PC-9 (cell line): ENCODE measurements around the gene COL16A1. TPM values are rescaled to one million over a fixed set of nuclear protein-coding genes. Genes with fewer than 3 reads are reported as not detected.

Source experiments
- BruUV-seq: library from RNA; stranded (reverse); fragments of 400-500 nt; replicated peaks from 2 replicates; lab custom pipeline; 2021; lab: Mats Ljungman, UMichigan
- CTCF ChIA-PET: fragments of 300-600 bp; sonication (Branson Sonifier 250); formaldehyde crosslinking; loops from one replicate; lab custom pipeline; 2022; ENCODE audit warnings: antibody characterized with exemption; lab: Charles Lee
- POLR2A ChIA-PET: fragments of 300-600 bp; sonication (Branson Sonifier 250); formaldehyde crosslinking; loops from one replicate; lab custom pipeline; 2022; ENCODE audit warnings: antibody characterized with exemption; ENCODE audit not compliant: unreplicated experiment; lab: Charles Lee
- DNase-seq, 2 experiments: peaks; one replicate each; pipeline versions ENCODE4 v3.0.0 to v3.0.0-alpha.2; 2015 to 2022; ENCODE audit warnings: mixed read lengths in 1 of 2
- H2AFZ ChIP-seq: fragments of 200-600 bp; sonication (generic); 2 replicates; pipeline ENCODE4 v1.8.1; 2017; ENCODE audit warnings: antibody characterized with exemption
- H3F3A ChIP-seq: fragments of 200-600 bp; sonication (generic); 2 replicates; pipeline ENCODE4 v1.8.1; 2017; ENCODE audit warnings: antibody characterized with exemption, mild to moderate bottlenecking, low read depth; ENCODE audit not compliant: insufficient read depth
- H3K27ac ChIP-seq: fragments of 200-600 bp; sonication (generic); 2 replicates; pipeline ENCODE4 v1.6.1; 2016; ENCODE audit warnings: mixed run types
- H3K27me3 ChIP-seq: fragments of 200-600 bp; sonication (generic); 2 replicates; pipeline ENCODE4 v1.6.1; 2016; ENCODE audit warnings: low read depth, mixed run types; ENCODE audit not compliant: insufficient read depth
- H3K36me3 ChIP-seq: fragments of 200-600 bp; sonication (generic); 2 replicates; pipeline ENCODE4 v1.6.1; 2016; ENCODE audit warnings: low read depth, mixed run types
- H3K4me1 ChIP-seq: fragments of 200-600 bp; sonication (generic); replicated peaks from 2 replicates; pipeline ENCODE4 v1.6.1; 2016; ENCODE audit warnings: mixed run types; ENCODE audit not compliant: insufficient read depth
- H3K4me2 ChIP-seq: fragments of 200-600 bp; sonication (generic); 2 replicates; pipeline ENCODE4 v1.6.1; 2017; ENCODE audit warnings: mixed run types
- H3K4me3 ChIP-seq: fragments of 200-600 bp; sonication (generic); 2 replicates; pipeline ENCODE4 v1.6.1; 2016; ENCODE audit warnings: mixed run types
- H3K79me2 ChIP-seq: fragments of 200-600 bp; sonication (generic); 2 replicates; pipeline ENCODE4 v1.6.1; 2017; ENCODE audit warnings: low read depth, mixed run types
- H3K9me2 ChIP-seq: fragments of 200-600 bp; sonication (generic); 2 replicates; pipeline ENCODE4 v1.8.1; 2017; ENCODE audit warnings: mild to moderate bottlenecking; ENCODE audit not compliant: insufficient read depth
- H3K9me3 ChIP-seq: fragments of 200-600 bp; sonication (generic); 2 replicates; pipeline ENCODE4 v1.8.1; 2016; ENCODE audit warnings: low read depth; ENCODE audit not compliant: insufficient read depth
- H4K20me1 ChIP-seq: fragments of 200-600 bp; sonication (generic); 2 replicates; pipeline ENCODE4 v1.8.1; 2017; ENCODE audit not compliant: insufficient read depth
- CTCF ChIP-seq: fragments of 200-600 bp; sonication (generic); conservative IDR thresholded peaks from 2 replicates; pipeline ENCODE4 v1.6.1; 2017; ENCODE audit warnings: mixed run types, antibody characterized with exemption, mild to moderate bottlenecking, moderate library complexity
- EZH2 ChIP-seq: fragments of 200-600 bp; sonication (generic); IDR thresholded peaks from 2 replicates; pipeline ENCODE4 v1.8.0; 2017; ENCODE audit warnings: antibody characterized with exemption, low read depth
- intact Hi-C: fragments of 100-400 bp; cut with micrococcal nuclease; formaldehyde crosslinking; loops from one replicate; pipeline ENCODE4 v1.10.0; 2022; ENCODE audit not compliant: unreplicated experiment
- total RNA-seq: library from RNA; stranded (reverse); gene quantifications from 2 replicates; pipeline ENCODE4 v1.2.3, GENCODE V29; 2021

Gene COL16A1
- total RNA-seq, 1 experiment from 2014 or later, result 4.8 TPM

GRCh38 chr1:31642366-31642765 is 61.5 kb downstream of the COL16A1 start:
- intact Hi-C loops, result no loop called here
- Histone ChIP-seq H3F3A (peaks cover 49% of the 10 kb centered on the region), H3K27me3 (no peaks in the 10 kb centered on the region), H3K36me3 (peaks cover 5% of the 10 kb centered on the region; the same call in 1 of the 2 replicates), H3K9me2 (no peaks in the 10 kb centered on the region), H3K79me2 (peaks cover 83% of the 10 kb centered on the region), H3K9me3 (no peaks in the 10 kb centered on the region), H3K4me3 (no peak overlapping the region), H3K4me1 (peaks cover 47% of the 10 kb centered on the region), H4K20me1 (peaks cover 25% of the 10 kb centered on the region), H2AFZ (no peak overlapping the region), H3K4me2 (peak overlapping the region; percentile 94), H3K27ac (no peak overlapping the region)
- POLR2A ChIA-PET, result no interaction called here
- CTCF ChIA-PET, result no interaction called here
- no TSS peak for BruUV-seq
- no peak for DNase-seq
- TF ChIP-seq CTCF (no peak), EZH2 (no peak)

GRCh38 chr1:31640964-31641363 is 62.9 kb downstream of the COL16A1 start:
- H3K4me1 ChIP-seq, result peaks cover 46% of the 10 kb centered on the region
- no peaks in the 10 kb centered on the region for H3K9me3 ChIP-seq
- H3K4me2 ChIP-seq, result no peak overlapping the region
- DNase-seq, result no peak
- ChIA-PET POLR2A (no interaction called here), CTCF (no interaction called here)
- no peak overlapping the region for H3K27ac ChIP-seq
- H4K20me1 ChIP-seq, result peaks cover 39% of the 10 kb centered on the region
- peaks cover 5% of the 10 kb centered on the region; the same call in 1 of the 2 replicates for H3K36me3 ChIP-seq
- TF ChIP-seq EZH2 (no peak), CTCF (no peak)
- H3K4me3 ChIP-seq, result no peak overlapping the region
- no peaks in the 10 kb centered on the region for H3K27me3 ChIP-seq
- H2AFZ ChIP-seq, result no peak overlapping the region
- peaks cover 39% of the 10 kb centered on the region for H3F3A ChIP-seq
- H3K79me2 ChIP-seq, result peaks cover 92% of the 10 kb centered on the region
- H3K9me2 ChIP-seq, result no peaks in the 10 kb centered on the region
- no TSS peak for BruUV-seq
- intact Hi-C loops, result no loop called here

GRCh38 chr1:31640179-31640578 is 63.6 kb downstream of the COL16A1 start:
- POLR2A ChIA-PET, result no interaction called here
- DNase-seq, result no peak
- H3K27me3 ChIP-seq, result no peaks in the 10 kb centered on the region
- peaks cover 92% of the 10 kb centered on the region for H3K79me2 ChIP-seq
- H4K20me1 ChIP-seq, result peaks cover 47% of the 10 kb centered on the region
- H3K27ac ChIP-seq, result peak overlapping the region; percentile 40
- CTCF ChIA-PET, result no interaction called here
- H3K9me2 ChIP-seq, result no peaks in the 10 kb centered on the region
- no peak overlapping the region for H3K4me3 ChIP-seq
- H3K4me1 ChIP-seq, result peaks cover 39% of the 10 kb centered on the region
- no peak overlapping the region for H2AFZ ChIP-seq
- intact Hi-C loops, result no loop called here
- H3K36me3 ChIP-seq, result peaks cover 11% of the 10 kb centered on the region; the same call in 1 of the 2 replicates
- peaks cover 31% of the 10 kb centered on the region for H3F3A ChIP-seq
- H3K9me3 ChIP-seq, result no peaks in the 10 kb centered on the region
- no peak for TF ChIP-seq EZH2
- no peak for TF ChIP-seq CTCF
- no TSS peak for BruUV-seq
- peak overlapping the region; percentile 6; the same call in 1 of the 2 replicates for H3K4me2 ChIP-seq
